HG02759 (cell line): ENCODE results near the gene C11orf68.

ENCODE experiments used
- ATAC-seq: cut with Tn5 transposase; IDR thresholded peaks from one replicate; pipeline ENCODE4 v1.9.1; 2021; ENCODE audit warnings: mild to moderate bottlenecking, moderate library complexity; ENCODE audit not compliant: unreplicated experiment

Gene C11orf68

DNA sequence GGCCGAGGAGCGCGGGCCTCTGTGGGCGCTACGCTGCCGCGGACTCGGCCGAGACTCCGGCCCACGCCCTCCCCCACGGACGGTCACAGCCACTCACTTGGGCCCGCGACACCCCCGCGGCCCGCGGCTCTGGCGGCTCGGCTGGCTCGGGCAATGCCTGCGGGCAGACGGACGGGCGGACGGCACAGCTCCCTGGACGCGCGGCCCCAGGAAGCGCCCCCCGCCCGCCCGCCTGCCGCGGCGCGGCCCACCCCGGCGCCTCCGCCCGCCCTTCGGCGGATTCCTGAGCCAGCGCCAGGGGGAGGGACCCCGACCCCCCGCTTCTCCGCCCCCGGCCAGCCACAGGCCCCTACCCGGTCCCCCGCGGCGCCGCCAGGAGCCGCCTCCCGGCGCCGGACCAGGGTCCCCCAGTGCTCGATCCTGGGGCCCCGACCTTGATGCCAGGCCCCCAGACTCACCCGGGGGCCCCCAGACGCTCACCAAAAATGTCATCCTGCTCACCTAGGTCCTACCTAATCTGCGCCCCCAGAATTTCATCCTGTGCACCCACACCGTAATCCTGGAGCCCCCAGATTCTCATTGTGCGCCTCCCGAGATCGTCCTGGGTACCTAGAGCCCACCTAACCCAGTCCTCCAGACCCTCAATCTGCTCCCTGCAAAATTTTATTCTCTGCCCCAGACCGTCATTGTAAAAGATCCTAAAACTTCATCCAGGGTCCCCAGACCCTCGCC is 46.1 kb downstream of the C11orf68 start, which contains the start of gene EFEMP2:
TSS of gene EFEMP2 (minus strand) at position 215 of the 732 bp plus-strand sequence. CDS start 446 bp downstream, outside the sequence.
- ATAC-seq = no peak

DNA sequence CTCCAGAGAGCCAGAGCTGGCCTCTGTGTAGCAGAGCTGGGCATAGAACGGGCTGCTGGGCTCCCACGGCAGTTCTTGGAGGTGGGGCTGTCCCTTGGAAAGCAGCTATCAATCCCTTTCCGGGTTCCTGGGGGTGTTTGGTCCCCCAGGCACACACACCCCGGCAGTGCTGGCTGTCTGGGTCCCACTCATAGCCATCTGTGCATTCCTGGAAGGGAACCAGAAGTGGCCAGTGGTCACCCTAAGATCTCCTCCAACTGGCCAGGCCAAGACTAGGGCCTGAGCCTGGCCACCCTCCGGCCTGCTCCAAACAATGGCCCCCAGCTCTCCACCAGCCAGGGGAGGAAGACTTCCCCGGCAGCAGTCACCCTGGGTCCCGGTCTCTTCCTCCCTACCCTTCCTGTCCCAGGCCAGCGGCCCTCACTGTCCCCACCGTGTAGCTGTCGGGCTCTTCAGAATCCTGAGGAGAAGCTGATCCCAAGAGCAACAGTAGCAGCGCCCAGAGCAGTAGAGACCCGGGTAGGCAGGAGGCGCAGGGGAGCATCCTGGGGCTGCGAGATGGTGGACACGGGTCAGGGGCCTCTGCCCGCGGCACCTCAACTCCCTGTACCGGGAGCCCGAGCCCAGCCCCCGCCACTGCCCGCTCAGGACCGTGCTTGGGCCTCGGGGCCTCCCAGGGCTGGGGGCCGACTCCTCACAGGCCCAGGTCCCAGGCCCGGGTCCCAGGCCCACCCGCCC is 46.9 kb downstream of the C11orf68 start:
- no peak for ATAC-seq

DNA sequence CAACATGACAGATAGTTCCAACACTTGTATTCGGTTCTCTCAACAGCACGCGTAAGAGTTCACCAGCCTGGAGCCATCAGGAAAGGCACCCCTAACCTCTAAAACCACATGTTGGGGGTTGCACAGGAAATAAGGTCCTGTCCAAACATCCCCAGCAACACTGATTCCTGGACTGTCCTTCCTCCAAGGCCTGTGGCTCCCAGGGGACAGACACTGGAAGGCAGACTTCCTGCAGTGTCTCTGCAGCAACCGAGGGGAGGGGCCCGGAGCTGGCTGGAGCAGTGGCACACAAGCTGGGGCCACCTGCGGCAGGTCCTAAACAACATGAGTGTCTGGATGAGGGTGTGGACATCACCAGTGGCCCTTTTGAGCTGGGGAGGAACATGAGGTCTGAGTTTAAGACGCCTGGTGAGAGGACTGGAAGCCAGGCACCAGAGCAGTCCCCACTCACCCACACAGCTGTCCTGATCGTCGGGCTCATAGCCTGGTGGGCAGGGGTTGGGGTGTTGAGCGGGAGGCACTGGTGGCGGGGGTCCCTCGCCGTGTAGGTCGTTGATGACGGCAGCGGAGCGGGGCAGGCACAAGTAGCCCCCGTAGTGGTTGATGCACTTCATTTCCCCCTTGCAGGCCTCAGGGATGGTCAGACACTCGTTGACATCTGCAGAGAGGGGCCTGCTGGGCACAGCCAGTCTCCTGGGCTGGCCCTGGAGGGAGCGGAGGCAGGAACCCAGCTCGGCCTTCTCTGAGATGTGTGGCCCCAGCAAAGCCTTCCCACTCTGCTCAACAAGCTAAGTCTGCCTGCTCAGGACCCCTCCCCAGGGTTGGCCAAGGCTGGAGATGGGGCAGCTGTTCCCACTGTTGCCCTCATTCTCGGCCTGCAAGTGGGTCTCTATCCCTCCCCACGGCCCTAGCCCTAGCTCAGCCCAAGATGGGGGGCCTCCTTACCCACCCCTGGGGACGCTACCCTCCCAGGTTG is 47.9 kb downstream of the C11orf68 start:
- no peak for ATAC-seq

DNA sequence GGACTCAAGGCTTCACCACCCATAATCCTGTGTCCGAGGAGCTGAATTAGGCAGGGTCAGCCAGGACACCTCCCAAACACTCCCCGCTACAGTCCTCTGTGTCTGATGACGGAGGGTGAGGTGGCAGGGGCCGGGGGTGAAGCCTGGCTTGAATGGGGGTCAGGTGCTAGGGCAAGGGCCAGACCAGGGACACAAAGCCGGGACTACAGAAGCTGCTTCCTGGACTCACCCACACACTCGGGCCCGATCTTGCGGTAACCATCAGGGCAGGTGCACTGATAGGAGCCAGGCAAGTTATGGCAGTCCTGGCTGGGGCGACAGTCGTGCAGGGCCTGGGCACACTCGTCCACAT is 48.6 kb downstream of the C11orf68 start:
- no peak for ATAC-seq

DNA sequence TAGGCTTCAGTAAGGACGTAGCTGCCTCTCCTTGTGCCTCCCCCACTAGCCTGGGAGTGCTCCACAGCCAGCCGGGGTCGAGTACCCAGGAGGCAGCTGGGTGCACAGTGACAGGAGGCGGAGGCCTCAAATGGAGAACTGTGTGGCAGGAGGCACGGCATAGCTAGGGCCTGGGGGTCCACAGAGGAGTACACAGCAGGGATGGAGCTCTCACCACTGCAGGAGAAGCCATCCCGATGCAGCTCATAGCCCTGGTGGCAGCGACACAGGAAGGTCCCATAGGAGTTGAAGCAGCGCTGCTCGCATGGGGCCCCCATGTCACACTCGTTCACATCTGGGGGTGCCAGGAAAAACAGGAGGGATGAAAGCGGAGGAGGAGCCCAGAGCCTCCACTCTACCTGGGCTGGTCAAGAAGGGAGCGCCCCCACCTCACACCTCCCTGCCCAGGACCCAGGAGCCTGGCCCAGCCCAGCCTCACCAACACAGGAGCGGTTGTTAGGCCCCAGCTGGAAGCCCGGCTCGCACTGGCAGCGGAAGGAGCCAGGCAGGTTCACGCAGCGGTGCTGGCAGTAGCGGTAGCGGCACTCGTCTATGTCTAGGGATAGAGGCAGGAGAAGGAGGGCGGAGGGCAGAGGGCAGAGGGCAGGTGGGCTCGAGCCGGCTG is 49.1 kb downstream of the C11orf68 start:
- ATAC-seq = no peak

DNA sequence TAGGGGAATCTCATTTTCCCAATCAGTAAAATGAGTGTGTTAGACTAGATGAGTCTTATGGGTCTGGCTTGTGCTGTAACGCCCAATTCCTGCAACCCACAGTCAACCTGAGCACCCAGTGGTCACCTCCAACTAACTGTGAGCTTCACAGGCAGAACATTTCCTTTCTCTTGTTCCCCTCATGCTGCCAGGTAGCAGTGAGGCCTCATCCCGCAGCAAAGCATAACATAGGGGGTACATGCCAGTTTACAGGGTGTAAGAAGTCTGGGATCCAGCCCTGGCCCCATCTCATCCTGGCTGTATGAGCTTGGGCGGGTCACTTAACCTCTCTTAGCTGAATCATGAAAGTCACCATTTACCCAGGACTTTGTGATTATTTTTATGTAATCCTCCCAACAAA is 50.0 kb downstream of the C11orf68 start:
- no peak for ATAC-seq

DNA sequence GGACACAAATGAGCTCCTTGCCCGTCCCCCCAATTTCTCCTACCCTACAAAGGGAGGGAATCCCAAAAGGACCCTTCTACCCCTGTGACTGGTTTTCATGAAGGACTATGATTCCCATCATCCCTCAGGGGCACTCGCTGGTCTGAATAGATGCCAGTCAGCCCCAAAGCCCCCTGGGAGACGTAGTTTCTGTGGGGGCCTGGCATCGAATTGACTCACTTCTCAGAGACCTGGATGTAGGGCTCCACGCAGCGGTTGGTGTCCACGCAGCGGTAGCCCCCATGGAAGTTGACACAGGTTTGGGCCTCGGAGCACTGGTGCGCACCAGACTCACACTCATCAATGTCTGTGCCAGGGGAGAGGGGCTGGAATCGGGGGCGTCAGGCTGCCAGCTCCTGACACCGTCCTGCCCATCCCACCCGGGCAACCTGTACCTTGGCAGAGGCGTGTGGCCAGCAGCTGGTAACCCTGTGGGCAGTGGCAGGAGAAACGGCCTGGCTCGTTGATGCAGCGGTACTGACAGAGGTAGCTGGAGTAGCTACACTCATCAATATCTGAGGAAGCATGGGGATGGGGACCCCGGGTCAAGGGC is 50.7 kb downstream of the C11orf68 start:
- ATAC-seq = no peak

DNA sequence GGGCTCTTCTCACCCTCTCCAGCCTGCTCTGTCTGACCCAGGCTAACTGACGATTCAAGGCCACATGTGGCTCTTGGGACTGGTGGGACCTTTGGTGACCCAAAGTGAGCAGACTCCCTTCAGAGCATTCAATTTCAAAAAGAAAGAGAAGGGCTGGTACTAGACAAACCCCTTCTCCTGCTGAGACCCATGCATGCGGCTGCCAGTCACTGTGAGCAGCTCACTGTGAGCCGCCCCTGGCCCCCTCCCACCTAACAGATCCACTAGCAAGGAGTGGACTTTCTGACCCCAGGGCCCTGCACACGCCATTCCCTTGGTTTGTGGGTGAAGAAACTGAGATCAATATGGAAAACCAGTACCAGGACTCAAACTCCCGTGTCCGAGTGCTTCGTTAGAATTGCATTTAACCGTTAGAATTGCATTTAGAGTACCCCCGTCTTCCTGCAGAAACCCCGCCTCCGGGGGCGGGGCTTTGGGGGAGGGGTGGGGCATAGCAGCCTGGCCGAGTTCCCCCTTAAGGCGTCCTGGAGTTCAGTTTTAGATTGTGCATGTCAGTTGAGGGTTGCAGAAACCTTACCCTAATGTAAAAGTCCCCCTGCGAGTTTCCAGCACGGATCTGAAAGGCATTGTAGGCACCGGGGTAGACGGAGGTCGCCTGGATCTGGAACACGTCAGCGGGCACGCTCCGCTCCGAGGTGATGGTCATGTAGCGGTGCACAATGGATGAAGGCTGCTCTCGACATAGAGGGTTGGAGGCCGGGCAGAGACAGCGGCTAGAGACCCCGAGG is 51.4 kb downstream of the C11orf68 start:
- no peak for ATAC-seq
